Cardiac fibroblast (primary cell): ENCODE measurements around the gene OOSP1.
"Not testable (repeated sequence)": the region's sequence is repeated elsewhere in the genome, so short reads cannot be mapped to it uniquely, and the experiment has no call there.

ENCODE experiments used
- DNase-seq, 2 donors: peaks; one replicate each; pipeline versions ENCODE4 v3.0.0 to v3.0.0-alpha.2; 2010; ENCODE audit warnings: low read depth in 2 of 2
- H3K4me3 ChIP-seq, 2 donors: replicated peaks in 1 of 2; 1 replicate in 1 of 2; 2 replicates in 1 of 2; pipeline ENCODE4 v1.5.1; 2011; ENCODE audit warnings: low read depth in 2 of 2, low read length in 2 of 2, mild to moderate bottlenecking in 2 of 2, moderate library complexity in 1 of 2
- TF ChIP-seq, protein P1 (sequence below): IDR thresholded peaks from one replicate; pipeline ENCODE4 v1.5.1; 2011; ENCODE audit warnings: low read depth, mild to moderate bottlenecking, low read length, inconsistent platforms

OOSP1 gene

GRCh38 chr11:59966201-59966600 is 28.0 kb downstream of the OOSP1 start:
- no peak for DNase-seq
- TF ChIP-seq, protein P1, sequence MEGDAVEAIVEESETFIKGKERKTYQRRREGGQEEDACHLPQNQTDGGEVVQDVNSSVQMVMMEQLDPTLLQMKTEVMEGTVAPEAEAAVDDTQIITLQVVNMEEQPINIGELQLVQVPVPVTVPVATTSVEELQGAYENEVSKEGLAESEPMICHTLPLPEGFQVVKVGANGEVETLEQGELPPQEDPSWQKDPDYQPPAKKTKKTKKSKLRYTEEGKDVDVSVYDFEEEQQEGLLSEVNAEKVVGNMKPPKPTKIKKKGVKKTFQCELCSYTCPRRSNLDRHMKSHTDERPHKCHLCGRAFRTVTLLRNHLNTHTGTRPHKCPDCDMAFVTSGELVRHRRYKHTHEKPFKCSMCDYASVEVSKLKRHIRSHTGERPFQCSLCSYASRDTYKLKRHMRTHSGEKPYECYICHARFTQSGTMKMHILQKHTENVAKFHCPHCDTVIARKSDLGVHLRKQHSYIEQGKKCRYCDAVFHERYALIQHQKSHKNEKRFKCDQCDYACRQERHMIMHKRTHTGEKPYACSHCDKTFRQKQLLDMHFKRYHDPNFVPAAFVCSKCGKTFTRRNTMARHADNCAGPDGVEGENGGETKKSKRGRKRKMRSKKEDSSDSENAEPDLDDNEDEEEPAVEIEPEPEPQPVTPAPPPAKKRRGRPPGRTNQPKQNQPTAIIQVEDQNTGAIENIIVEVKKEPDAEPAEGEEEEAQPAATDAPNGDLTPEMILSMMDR = no peak
- H3K4me3 ChIP-seq = no peak overlapping the region

DNA sequence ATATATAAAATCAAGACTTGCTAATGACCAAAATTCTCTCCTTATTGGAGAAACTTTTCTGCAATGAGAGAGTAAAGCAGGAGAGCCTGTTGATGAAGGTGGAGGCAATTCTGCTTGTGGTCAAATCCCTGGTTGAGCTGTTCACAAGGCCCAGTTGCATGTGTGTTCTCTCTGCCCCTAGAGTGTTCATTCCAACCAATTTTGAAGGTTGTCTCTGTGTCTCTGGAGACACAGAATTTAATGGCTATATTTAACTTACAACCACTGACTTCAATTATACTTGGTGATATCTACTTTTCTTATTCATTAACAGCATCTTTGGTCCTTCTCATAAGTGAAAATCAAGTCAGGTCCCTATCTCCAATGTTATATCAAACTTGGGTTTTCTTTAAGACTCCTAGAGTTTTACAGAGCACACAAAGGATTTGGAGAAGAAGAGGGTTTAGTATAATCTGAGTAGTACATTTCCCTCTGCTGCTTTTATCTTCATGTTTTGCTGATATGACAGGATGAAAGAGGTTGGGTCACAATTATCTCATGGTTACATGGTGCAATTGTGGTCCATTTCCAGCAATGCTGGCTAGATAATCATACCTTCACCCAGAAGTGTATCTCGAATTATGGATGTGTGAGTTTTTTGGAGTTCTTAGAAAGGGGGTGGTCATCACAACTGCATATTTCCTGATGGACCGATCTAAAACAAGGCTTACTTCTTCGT is 29.6 kb downstream of the OOSP1 start:
- TF ChIP-seq, protein P1 = no peak
- H3K4me3 ChIP-seq = no peak overlapping the region
- DNase-seq = no peak

- TF ChIP-seq, protein P1 = no peak
- H3K4me3 ChIP-seq = no peak overlapping the region
- DNase-seq = no peak
Measured at GRCh38 chr11:59968395-59968783, 30.2 kb downstream of the OOSP1 start.

DNA sequence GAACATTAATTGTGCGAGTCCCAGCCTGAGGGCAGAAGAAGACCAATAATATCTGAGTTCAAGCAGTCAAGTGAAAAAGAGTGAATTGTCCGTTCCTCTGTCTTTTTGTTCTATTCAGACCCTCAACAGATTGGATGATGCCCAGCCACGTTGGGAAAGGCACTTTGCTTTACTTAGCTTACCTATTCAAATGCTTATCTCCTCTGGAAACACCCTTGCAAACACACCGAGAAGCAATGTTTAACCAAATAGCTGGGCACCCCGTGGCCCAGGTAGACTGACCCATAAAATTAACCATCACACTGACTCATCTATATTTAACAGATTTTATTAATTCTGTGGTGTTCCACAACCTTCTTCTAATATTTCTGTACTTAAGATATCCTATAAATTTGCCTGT is 34.9 kb downstream of the OOSP1 start:
- TF ChIP-seq, protein P1 = no peak
- H3K4me3 ChIP-seq = no peak overlapping the region
- no peak for DNase-seq

- H3K4me3 ChIP-seq = no peak overlapping the region
- TF ChIP-seq, protein P1 = no peak
- no peak for DNase-seq
Measured at GRCh38 chr11:59981106-59981770, 43.0 kb downstream of the OOSP1 start.

DNA sequence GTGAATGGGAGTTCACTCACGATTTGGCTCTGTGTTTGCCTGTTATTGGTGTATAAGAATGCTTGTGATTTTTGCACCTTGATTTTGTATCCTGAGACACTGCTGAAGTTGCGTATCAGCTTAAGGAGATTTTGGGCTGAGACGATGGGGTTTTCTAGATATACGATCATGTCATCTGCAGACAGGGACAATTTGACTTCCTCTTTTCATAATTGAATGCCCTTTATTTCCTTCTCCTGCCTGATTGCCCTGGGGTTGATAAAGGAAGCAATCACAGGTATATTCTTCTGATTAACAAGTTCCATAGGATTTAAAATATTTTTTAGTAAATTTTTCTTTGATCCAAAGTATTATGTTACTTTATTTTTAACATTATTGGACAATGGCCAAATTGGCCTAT is 43.8 kb downstream of the OOSP1 start:
- H3K4me3 ChIP-seq, DNase-seq: not testable (repeated sequence)

DNA sequence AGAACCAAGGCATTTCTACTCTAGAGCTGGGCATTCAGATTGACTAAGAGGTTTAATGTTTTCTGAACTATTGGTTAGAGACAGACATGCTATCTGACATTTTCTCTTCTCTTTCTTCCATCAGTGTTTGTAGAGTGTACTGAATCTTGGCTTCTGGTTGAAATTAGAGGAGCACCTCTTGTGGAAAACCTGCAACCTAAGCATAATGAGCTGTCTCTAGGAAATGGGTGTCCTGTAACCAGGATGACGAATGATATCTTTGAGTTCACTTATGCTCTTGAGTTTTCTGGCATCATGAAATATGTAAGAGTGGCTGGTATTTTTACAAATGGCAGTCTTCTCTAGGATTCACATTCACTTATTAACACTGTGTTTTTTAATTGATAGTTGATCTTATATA is 45.0 kb downstream of the OOSP1 start:
- TF ChIP-seq, protein P1 = no peak
- DNase-seq = no peak
- H3K4me3 ChIP-seq = no peak overlapping the region
